ENCODE results near the gene PRM2. TPM values are rescaled to one million over a fixed set of nuclear protein-coding genes. Genes with fewer than 3 reads are reported as not detected.

Gene PRM2
- total RNA-seq (2014; rRNA removed; shearing (Covaris generic); ENCODE audit: low replicate concordance), result not detected in 2 replicates

- Histone ChIP-seq H3K4me1 (ENCODE audit: low read length) (no peaks in the 10 kb centered on the region), H4K20me1 (ENCODE audit: insufficient read depth, low read depth, low read length) (no peaks in the 10 kb centered on the region), H3K4me2 (ENCODE audit: low read depth, low read length, poor library complexity, severe bottlenecking) (no peak within 1 kb of the TSS), H3K9me3 (ENCODE audit: low read length) (no peaks in the 10 kb centered on the region), H2AFZ (ENCODE audit: low read length) (no peak within 1 kb of the TSS), H3K4me3 (ENCODE audit: low read length) (no peak within 1 kb of the TSS), H3K36me3 (ENCODE audit: insufficient read depth, low read length) (no peaks in the 10 kb centered on the region), H3K27ac (ENCODE audit: low read length) (no peak within 1 kb of the TSS), H3K9me2 (replicated peaks; ENCODE audit: insufficient read depth, low read length) (no peaks in the 10 kb centered on the region), H3K79me2 (ENCODE audit: low read length) (no peaks in the 10 kb centered on the region), H3K27me3 (ENCODE audit: low read length) (no peaks in the 10 kb centered on the region), H3K9ac (ENCODE audit: low read length) (no peak within 1 kb of the TSS)
- no peak for DNase-seq
These were observed at the start of gene PRM2 for GRCh38 chr16:11276143-11276895. Gene PRM2, minus strand, starts transcription at chr16:11276480. Its CDS starts 110 bp downstream, at chr16:11276370.

DNA sequence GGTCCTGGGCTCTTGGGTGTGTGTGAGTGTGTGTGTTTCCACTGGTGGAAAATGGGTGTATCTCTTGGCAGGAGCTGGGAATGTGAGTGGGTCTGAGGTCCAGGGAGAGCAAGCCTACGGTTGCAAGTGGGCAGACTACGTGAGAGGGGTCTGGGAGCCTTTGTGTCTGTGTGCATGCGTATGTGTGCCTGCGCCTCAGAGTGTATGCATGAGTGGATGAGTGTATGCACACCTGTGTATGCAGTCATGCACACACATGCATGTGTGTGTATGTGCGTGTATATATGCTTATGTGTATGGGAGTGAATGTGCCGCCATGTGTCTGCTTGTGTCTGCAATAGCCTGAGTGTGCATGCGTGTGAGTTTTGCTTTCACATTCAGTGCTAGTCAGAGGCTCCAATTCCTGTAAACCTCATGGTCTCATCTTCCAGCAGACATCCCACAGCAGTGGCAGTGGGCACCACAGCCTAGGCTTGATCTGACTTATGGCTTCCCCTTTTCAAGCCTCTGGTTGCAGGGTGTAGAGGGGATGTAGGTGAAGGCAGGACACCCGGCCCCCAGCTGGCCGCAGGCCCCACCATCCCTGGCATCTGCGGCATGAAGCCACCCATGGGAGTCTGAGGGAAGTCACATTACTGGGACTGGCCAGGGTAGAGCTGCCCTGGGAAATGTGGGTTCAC is 49.3 kb upstream of the PRM2 start:
- Histone ChIP-seq H3K9me3 (ENCODE audit: low read length) (no peaks in the 10 kb centered on the region), H3K4me3 (ENCODE audit: low read length) (no peak overlapping the region), H3K27me3 (ENCODE audit: low read length) (no peaks in the 10 kb centered on the region), H3K9ac (ENCODE audit: low read length) (no peak overlapping the region), H3K27ac (ENCODE audit: low read length) (no peak overlapping the region), H4K20me1 (ENCODE audit: insufficient read depth, low read depth, low read length) (peaks cover 7% of the 10 kb centered on the region), H3K79me2 (ENCODE audit: low read length) (no peaks in the 10 kb centered on the region), H3K9me2 (replicated peaks; ENCODE audit: insufficient read depth, low read length) (no peaks in the 10 kb centered on the region), H3K36me3 (ENCODE audit: insufficient read depth, low read length) (no peaks in the 10 kb centered on the region), H2AFZ (ENCODE audit: low read length) (no peak overlapping the region), H3K4me1 (ENCODE audit: low read length) (peaks cover 44% of the 10 kb centered on the region), H3K4me2 (ENCODE audit: low read depth, low read length, poor library complexity, severe bottlenecking) (no peak overlapping the region)
- DNase-seq, result peak; percentile 61

DNA sequence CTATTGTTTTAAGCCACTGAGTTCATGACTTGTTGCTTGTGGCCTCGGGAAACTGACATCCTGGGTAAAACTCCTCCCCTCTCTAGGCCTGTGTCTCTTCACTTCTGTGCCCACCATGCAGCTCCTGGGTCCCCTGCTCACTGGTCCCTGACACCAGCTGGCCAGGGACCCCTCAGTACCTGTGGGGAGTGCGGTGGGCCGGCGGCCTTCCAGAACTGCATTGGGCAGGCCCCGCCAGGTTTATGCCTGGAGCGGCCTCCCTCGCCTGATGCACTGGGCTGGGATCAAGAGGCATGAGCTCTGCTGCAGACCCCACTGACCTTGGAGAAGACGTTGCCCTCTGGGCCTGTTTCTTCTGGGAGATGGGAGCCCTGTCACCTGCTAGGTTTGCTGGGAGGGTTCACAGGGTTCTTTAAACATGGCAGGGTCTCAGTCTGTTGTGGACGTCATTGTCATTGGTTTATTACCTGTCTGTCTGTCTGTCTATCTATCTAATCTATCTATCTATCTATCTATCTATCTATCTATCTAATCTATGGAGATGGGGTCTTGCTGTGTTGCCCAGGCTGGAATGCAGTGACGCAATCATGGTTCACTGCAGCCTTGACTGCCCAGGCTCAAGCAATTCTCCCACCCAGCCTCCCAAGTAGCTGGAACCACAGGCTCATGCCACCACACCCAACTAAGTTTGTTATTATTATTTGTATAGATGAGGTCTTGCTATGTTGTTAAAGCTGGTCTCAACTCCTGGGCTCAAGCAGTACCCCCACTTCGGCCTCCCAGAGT is 47.5 kb upstream of the PRM2 start:
- no peaks in the 10 kb centered on the region for H3K9me3 ChIP-seq (ENCODE audit: low read length)
- no peak overlapping the region for H3K9ac ChIP-seq (ENCODE audit: low read length)
- peaks cover 35% of the 10 kb centered on the region for H3K4me1 ChIP-seq (ENCODE audit: low read length)
- H3K9me2 ChIP-seq (replicated peaks; ENCODE audit: insufficient read depth, low read length), result no peaks in the 10 kb centered on the region
- H3K4me2 ChIP-seq (ENCODE audit: low read depth, low read length, poor library complexity, severe bottlenecking), result no peak overlapping the region
- no peaks in the 10 kb centered on the region for H3K27me3 ChIP-seq (ENCODE audit: low read length)
- peaks cover under 1% of the 10 kb centered on the region; the same call in 1 of the 2 replicates for H4K20me1 ChIP-seq (ENCODE audit: insufficient read depth, low read depth, low read length)
- no peaks in the 10 kb centered on the region for H3K36me3 ChIP-seq (ENCODE audit: insufficient read depth, low read length)
- no peak overlapping the region for H3K4me3 ChIP-seq (ENCODE audit: low read length)
- no peak for DNase-seq
- H3K27ac ChIP-seq (ENCODE audit: low read length), result no peak overlapping the region
- no peaks in the 10 kb centered on the region for H3K79me2 ChIP-seq (ENCODE audit: low read length)
- H2AFZ ChIP-seq (ENCODE audit: low read length), result no peak overlapping the region

DNA sequence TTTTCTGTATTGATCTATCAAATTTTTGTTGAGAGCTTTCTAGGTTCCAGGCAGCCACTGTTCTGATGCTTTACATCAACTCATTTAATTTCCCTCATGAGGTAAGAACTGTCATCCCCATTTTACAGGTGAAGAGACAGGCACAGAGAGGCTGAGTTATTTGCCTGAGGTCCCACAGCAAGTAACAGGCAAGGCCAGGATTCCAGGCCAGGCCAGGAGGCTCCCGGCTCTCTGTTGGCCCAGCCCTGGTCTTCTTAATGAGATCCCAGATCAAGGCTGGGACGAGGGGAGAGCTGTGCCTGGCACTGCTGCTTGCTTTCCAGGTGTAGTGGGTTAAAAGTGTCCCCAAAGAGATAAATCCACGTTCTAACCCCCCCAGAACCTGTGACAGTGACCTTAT is 46.5 kb upstream of the PRM2 start:
- no peak overlapping the region for H3K27ac ChIP-seq (ENCODE audit: low read length)
- no peak for DNase-seq
- H3K27me3 ChIP-seq (ENCODE audit: low read length), result no peaks in the 10 kb centered on the region
- H3K4me3 ChIP-seq (ENCODE audit: low read length), result no peak overlapping the region
- H4K20me1 ChIP-seq (ENCODE audit: insufficient read depth, low read depth, low read length), result no peaks in the 10 kb centered on the region
- no peak overlapping the region for H3K9ac ChIP-seq (ENCODE audit: low read length)
- H3K4me1 ChIP-seq (ENCODE audit: low read length), result peaks cover 26% of the 10 kb centered on the region
- H3K9me2 ChIP-seq (replicated peaks; ENCODE audit: insufficient read depth, low read length), result no peaks in the 10 kb centered on the region
- no peaks in the 10 kb centered on the region for H3K36me3 ChIP-seq (ENCODE audit: insufficient read depth, low read length)
- H3K4me2 ChIP-seq (ENCODE audit: low read depth, low read length, poor library complexity, severe bottlenecking), result no peak overlapping the region
- no peaks in the 10 kb centered on the region for H3K9me3 ChIP-seq (ENCODE audit: low read length)
- H3K79me2 ChIP-seq (ENCODE audit: low read length), result no peaks in the 10 kb centered on the region
- H2AFZ ChIP-seq (ENCODE audit: low read length), result no peak overlapping the region

- no peak for DNase-seq
- H3K79me2 ChIP-seq (ENCODE audit: low read length), result no peaks in the 10 kb centered on the region
- peaks cover 24% of the 10 kb centered on the region for H3K4me1 ChIP-seq (ENCODE audit: low read length)
- no peak overlapping the region for H2AFZ ChIP-seq (ENCODE audit: low read length)
- no peak overlapping the region for H3K4me3 ChIP-seq (ENCODE audit: low read length)
- H3K27me3 ChIP-seq (ENCODE audit: low read length), result no peaks in the 10 kb centered on the region
- H4K20me1 ChIP-seq (ENCODE audit: insufficient read depth, low read depth, low read length), result no peaks in the 10 kb centered on the region
- no peaks in the 10 kb centered on the region for H3K9me3 ChIP-seq (ENCODE audit: low read length)
- H3K27ac ChIP-seq (ENCODE audit: low read length), result no peak overlapping the region
- no peak overlapping the region for H3K4me2 ChIP-seq (ENCODE audit: low read depth, low read length, poor library complexity, severe bottlenecking)
- no peaks in the 10 kb centered on the region for H3K9me2 ChIP-seq (replicated peaks; ENCODE audit: insufficient read depth, low read length)
- no peaks in the 10 kb centered on the region for H3K36me3 ChIP-seq (ENCODE audit: insufficient read depth, low read length)
- no peak overlapping the region for H3K9ac ChIP-seq (ENCODE audit: low read length)
These were observed 45.4 kb upstream of the PRM2 start for GRCh38 chr16:11321662-11322061.

GRCh38 chr16:11320170-11320569 is 43.9 kb upstream of the PRM2 start:
- Histone ChIP-seq H3K9me3 (ENCODE audit: low read length) (no peaks in the 10 kb centered on the region), H3K4me2 (ENCODE audit: low read depth, low read length, poor library complexity, severe bottlenecking) (no peak overlapping the region), H3K36me3 (ENCODE audit: insufficient read depth, low read length) (no peaks in the 10 kb centered on the region), H3K4me3 (ENCODE audit: low read length) (no peak overlapping the region), H3K9ac (ENCODE audit: low read length) (no peak overlapping the region), H3K9me2 (replicated peaks; ENCODE audit: insufficient read depth, low read length) (no peaks in the 10 kb centered on the region), H4K20me1 (ENCODE audit: insufficient read depth, low read depth, low read length) (no peaks in the 10 kb centered on the region), H3K79me2 (ENCODE audit: low read length) (no peaks in the 10 kb centered on the region), H3K27ac (ENCODE audit: low read length) (no peak overlapping the region), H3K4me1 (ENCODE audit: low read length) (peaks cover 13% of the 10 kb centered on the region), H3K27me3 (ENCODE audit: low read length) (no peaks in the 10 kb centered on the region), H2AFZ (ENCODE audit: low read length) (no peak overlapping the region)
- DNase-seq, result peak; percentile 69

GRCh38 chr16:11319529-11320146 is 43.4 kb upstream of the PRM2 start:
- H3K9me3 ChIP-seq (ENCODE audit: low read length), result no peaks in the 10 kb centered on the region
- H3K36me3 ChIP-seq (ENCODE audit: insufficient read depth, low read length), result no peaks in the 10 kb centered on the region
- H3K27me3 ChIP-seq (ENCODE audit: low read length), result no peaks in the 10 kb centered on the region
- no peaks in the 10 kb centered on the region for H4K20me1 ChIP-seq (ENCODE audit: insufficient read depth, low read depth, low read length)
- no peak overlapping the region for H3K9ac ChIP-seq (ENCODE audit: low read length)
- peak; percentile 73 for DNase-seq
- no peak overlapping the region for H3K4me2 ChIP-seq (ENCODE audit: low read depth, low read length, poor library complexity, severe bottlenecking)
- H3K4me3 ChIP-seq (ENCODE audit: low read length), result no peak overlapping the region
- H3K79me2 ChIP-seq (ENCODE audit: low read length), result no peaks in the 10 kb centered on the region
- H3K27ac ChIP-seq (ENCODE audit: low read length), result no peak overlapping the region
- no peaks in the 10 kb centered on the region for H3K9me2 ChIP-seq (replicated peaks; ENCODE audit: insufficient read depth, low read length)
- no peak overlapping the region for H2AFZ ChIP-seq (ENCODE audit: low read length)
- H3K4me1 ChIP-seq (ENCODE audit: low read length), result peaks cover 13% of the 10 kb centered on the region

DNA sequence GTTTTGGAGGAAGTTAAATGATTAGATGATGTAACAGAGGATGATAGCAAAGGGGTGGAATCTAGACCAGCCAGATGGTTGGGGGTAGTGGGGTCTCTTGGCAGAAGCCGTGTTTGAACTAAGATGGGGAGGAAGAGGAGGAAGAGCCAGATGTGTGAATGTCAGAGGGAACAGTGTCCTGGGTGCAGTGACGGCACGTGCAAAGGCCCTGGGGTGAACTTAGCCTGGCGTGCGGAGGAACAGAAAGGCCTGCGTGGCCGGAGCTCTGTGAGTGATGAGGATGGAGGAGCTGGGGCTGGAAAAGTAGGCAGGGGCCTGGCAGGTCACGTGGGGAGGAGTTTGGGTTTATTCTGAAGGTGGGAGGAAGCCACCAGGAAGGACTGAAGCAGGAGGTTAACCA is 42.5 kb upstream of the PRM2 start:
- no peaks in the 10 kb centered on the region for H3K79me2 ChIP-seq (ENCODE audit: low read length)
- no peaks in the 10 kb centered on the region for H3K9me2 ChIP-seq (replicated peaks; ENCODE audit: insufficient read depth, low read length)

More for the DNA sequence above, 42.5 kb upstream of the PRM2 start:
- Histone ChIP-seq H3K4me3 (ENCODE audit: low read length) (no peak overlapping the region), H3K4me1 (ENCODE audit: low read length) (peaks cover 13% of the 10 kb centered on the region), H2AFZ (ENCODE audit: low read length) (no peak overlapping the region), H3K27ac (ENCODE audit: low read length) (no peak overlapping the region), H3K9ac (ENCODE audit: low read length) (no peak overlapping the region), H4K20me1 (ENCODE audit: insufficient read depth, low read depth, low read length) (no peaks in the 10 kb centered on the region), H3K36me3 (ENCODE audit: insufficient read depth, low read length) (no peaks in the 10 kb centered on the region), H3K9me3 (ENCODE audit: low read length) (no peaks in the 10 kb centered on the region), H3K4me2 (ENCODE audit: low read depth, low read length, poor library complexity, severe bottlenecking) (no peak overlapping the region), H3K27me3 (ENCODE audit: low read length) (no peaks in the 10 kb centered on the region)
- no peak for DNase-seq
